Fibroblast of pulmonary artery (primary cell): ENCODE data around the gene UTS2R.
"Not testable (repeated sequence)": the region's sequence is repeated elsewhere in the genome, so short reads cannot be mapped to it uniquely, and the experiment has no call there.

Experiments used
- DNase-seq: peaks from one replicate; pipeline ENCODE4 v3.0.0-alpha.2; 2010; ENCODE audit warnings: low read depth
- H3K4me3 ChIP-seq: replicated peaks from 2 replicates; pipeline ENCODE4 v1.5.1; 2011; ENCODE audit warnings: low read depth, mild to moderate bottlenecking, control low read depth, low read length, moderate library complexity
- CTCF ChIP-seq: IDR thresholded peaks from 2 replicates; pipeline ENCODE4 v1.5.1; 2011; ENCODE audit warnings: mild to moderate bottlenecking, control low read depth, low read length, inconsistent platforms; ENCODE audit errors: missing control alignments

The UTS2R gene

DNA sequence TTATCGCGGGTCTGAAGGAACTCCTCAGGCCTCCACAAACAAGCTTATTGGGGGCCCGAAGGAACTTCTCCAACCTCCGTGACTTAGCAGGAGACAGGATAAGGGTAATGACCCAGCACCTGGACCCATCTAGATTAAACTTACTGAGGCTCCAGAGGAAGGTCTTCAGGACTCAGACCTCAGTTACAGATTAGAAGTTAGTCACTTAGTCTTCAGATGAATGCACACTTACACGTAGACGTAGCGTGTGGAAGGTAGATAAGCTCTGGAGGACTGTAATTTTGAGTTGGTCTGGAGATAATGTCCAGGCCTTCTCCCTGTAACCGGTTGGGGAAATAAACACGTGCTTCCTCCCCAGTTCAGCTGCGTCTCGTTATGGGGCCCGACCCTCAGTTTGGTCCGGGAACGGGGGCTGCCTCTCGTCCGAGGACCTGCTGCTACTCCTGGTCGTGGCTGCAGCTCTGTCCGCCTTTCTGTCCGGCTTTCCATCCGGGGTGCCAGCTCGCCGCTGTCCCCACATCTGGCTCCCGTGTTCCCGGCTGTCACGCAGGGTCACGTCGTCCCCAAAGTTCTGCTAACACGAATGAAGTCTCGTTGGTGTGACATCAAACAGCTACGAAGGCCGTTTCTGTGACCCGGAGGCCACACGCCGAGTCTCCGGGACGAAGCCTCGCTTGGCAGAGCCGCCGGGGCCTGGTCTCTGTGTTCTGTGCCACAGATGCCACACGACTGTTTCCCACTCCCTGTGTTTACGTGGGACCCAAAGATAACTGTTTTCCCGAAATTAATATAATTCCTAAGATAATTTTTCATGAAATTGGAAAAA lies 26.2 kb upstream of the UTS2R start:
- no peak for TF ChIP-seq CTCF
- DNase-seq, result no peak
- no peak overlapping the region for H3K4me3 ChIP-seq

DNA sequence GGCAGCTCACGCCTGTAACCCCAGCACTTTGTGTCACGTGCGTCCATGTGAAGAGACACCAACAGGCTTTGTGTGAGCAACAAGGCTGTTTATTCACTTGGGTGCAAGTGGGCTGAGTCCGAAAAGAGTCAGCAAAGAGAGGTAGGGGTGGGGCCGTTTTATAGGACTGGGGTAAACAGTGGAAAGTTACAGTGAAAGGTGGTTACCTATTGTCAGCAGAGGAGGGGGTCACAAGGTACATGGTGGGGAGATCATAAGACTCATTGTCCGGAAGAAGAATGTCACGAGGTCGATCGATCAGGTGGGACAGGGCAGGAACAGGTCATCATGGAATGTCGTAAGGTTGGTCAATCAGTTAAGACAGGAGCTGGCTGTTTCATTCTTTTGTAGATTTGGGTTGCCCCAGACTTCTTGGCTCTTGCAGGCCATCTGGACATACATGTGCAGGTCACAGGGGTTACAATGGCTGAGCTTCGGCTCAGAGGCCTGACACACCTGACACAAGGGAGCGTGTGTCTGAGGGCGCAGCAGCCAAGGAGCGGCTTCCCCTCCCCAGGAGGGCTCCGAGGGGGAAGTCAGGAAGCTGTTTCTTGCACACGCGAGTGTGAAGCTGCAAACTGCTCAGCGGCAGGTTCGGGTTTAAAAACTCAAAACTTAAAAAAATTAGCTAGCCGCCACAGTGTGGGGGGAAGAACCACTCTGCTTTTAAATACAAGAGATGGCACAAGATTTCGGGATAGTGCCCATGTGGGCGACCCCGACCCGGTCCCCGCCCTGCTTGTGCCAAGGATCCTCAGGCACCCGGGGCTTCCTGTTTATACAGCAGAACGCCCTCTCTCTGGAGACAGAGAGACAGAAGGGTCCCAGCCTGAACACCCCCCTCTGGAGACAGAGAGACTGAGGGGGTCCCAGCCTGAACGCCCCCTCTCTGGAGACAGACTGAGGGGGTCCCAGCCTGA lies 24.9 kb upstream of the UTS2R start:
- no peak for DNase-seq
- no peak for TF ChIP-seq CTCF
- H3K4me3 ChIP-seq, result no peak overlapping the region

GRCh38 chr17:82347994-82348393 lies 23.6 kb upstream of the UTS2R start:
- H3K4me3 ChIP-seq, DNase-seq: not testable (repeated sequence)

- no peak for DNase-seq
- no peak for TF ChIP-seq CTCF
- no peak overlapping the region for H3K4me3 ChIP-seq
Observed at GRCh38 chr17:82348434-82348833, 23.1 kb upstream of the UTS2R start.

DNA sequence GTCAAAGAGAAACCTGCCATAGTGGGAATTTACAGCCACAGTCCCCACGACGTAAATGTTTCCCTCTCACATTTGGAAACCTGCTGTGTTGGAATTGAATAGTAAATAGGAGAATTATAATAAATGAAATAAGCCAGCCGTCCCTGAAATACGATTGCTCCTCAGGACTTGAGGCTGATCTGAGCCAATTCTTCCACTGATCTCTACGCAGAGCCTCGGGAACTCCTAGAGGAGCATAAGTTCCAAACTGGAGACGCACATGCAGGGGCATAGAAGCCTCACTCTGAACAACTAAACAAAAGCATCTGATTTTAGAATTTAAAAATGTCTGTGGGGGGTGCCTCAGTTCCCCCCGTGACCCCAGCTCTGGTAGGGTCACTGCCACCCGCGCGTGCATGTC lies 22.7 kb upstream of the UTS2R start:
- H3K4me3 ChIP-seq, result no peak overlapping the region
- no peak for TF ChIP-seq CTCF
- no peak for DNase-seq

GRCh38 chr17:82349287-82349701 lies 22.3 kb upstream of the UTS2R start:
- H3K4me3 ChIP-seq, result no peak overlapping the region
- TF ChIP-seq CTCF, result no peak
- peak; percentile 23 for DNase-seq
